Smooth muscle cell (in vitro differentiated cells): ENCODE results near the gene TSPAN17. TPM values are rescaled to one million over a fixed set of nuclear protein-coding genes. Genes with fewer than 3 reads are reported as not detected.

Experiments
- DNase-seq: peaks from one replicate; lab custom pipeline; 2025; ENCODE audit not compliant: unreplicated experiment; lab: John Stamatoyannopoulos, UW
- H2AFZ ChIP-seq: fragments of 200-600 bp; sonication (generic); 2 replicates; pipeline ENCODE4 v1.6.0; 2016; ENCODE audit warnings: antibody characterized with exemption, low read depth, mild to moderate bottlenecking
- H3F3A ChIP-seq: fragments of 200-600 bp; sonication (generic); 2 replicates; pipeline ENCODE4 v1.6.0; 2017; ENCODE audit warnings: antibody characterized with exemption, low read depth
- H3K27ac ChIP-seq: fragments of 200-600 bp; sonication (generic); 2 replicates; pipeline ENCODE4 v1.5.1; 2016; ENCODE audit warnings: low read depth, mild to moderate bottlenecking
- H3K27me3 ChIP-seq: fragments of 200-600 bp; sonication (generic); 2 replicates; pipeline ENCODE4 v1.6.1; 2016; ENCODE audit warnings: low read depth, mild to moderate bottlenecking
- H3K36me3 ChIP-seq: fragments of 200-600 bp; sonication (generic); 2 replicates; pipeline ENCODE4 v1.5.1; 2016; ENCODE audit warnings: low read depth
- H3K4me1 ChIP-seq: fragments of 200-600 bp; sonication (generic); 2 replicates; pipeline ENCODE4 v1.5.1; 2016; ENCODE audit warnings: low read depth
- H3K4me2 ChIP-seq: fragments of 200-600 bp; sonication (generic); 2 replicates; pipeline ENCODE4 v1.6.0; 2016; ENCODE audit warnings: mild to moderate bottlenecking
- H3K4me3 ChIP-seq: fragments of 200-600 bp; sonication (generic); 2 replicates; pipeline ENCODE4 v1.5.1; 2016; ENCODE audit warnings: mild to moderate bottlenecking
- H3K79me2 ChIP-seq: fragments of 200-600 bp; sonication (generic); 2 replicates; pipeline ENCODE4 v1.6.0; 2016; ENCODE audit warnings: low read depth, mild to moderate bottlenecking
- H3K9ac ChIP-seq: fragments of 200-600 bp; sonication (generic); 2 replicates; pipeline ENCODE4 v1.6.0; 2016; ENCODE audit warnings: low read depth
- H3K9me3 ChIP-seq: fragments of 200-600 bp; sonication (generic); replicated peaks from 2 replicates; pipeline ENCODE4 v1.5.1; 2016; ENCODE audit warnings: low read depth
- H4K20me1 ChIP-seq: fragments of 200-600 bp; sonication (generic); 2 replicates; pipeline ENCODE4 v1.6.0; 2016; ENCODE audit warnings: low read depth
- CTCF ChIP-seq: fragments of 200-600 bp; sonication (generic); IDR thresholded peaks from 2 replicates; pipeline ENCODE4 v1.5.1; 2017; ENCODE audit warnings: borderline replicate concordance, mild to moderate bottlenecking, antibody characterized with exemption; ENCODE audit not compliant: insufficient read depth, poor library complexity, severe bottlenecking
- WGBS: methylation state at CpG from one replicate; pipeline ENCODE4 v1.1.7; 2016; ENCODE audit warnings: low lambda C conversion rate; 5-methylcytosine and 5-hydroxymethylcytosine counted together
- polyA plus RNA-seq: library from polyadenylated mRNA; unstranded; fragments of >200 nt; fragmentation: Nextera tagmentation; extraction: Ambion mirVana; gene quantifications from 2 replicates; pipeline ENCODE4 v1.2.1, GENCODE V29; 2016
- total RNA-seq: library from RNA; depleted of rRNA; stranded (reverse); fragments of >200 nt; gene quantifications from 2 replicates; pipeline ENCODE4 v1.2.3, GENCODE V29; 2014

TSPAN17 gene
- total and polyA plus RNA-seq, 2 experiments from 2014 or later, result 29.7 to 31.0 TPM

DNA sequence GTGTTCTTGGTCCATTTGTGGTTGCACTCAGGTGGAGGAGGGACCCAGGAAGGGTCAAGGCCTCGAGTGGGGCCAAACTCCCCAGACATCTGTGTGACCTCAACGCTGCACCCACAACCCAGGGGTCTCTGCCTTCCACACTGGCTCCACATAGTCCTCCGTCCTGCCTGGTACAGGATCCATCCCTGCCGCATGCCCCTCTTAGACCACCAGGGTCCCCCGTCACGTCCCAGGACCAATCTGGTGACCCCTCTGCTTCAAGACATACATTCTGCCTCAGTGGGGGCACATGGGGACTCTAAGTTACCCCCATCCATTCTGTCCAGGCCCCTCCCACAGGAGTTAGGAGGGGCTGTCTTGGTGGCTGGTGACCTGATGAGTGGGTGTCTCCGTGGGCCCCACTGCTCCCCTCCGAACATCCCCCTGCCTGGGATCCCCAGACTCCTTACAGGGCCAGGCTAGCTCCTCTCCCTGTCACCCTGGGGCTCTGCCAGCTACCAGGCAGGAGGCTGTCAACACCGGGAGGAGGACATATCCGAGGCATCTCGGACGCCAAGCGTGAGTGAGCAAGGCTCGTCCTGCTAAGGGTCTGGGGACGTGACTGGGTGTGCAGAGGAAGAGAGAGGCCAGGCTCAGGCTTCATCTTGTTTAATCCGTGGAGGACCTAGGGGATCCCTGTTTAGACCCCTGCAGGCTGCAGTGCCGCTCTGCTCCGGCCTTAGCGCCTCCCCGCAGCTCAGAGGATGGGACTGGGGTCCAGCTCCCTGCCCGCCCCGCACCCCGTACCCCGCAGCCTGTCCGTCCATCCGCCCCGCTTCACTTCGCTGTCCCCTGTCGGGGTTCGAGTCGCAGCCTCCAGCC lies 32.3 kb downstream of the TSPAN17 start:
- H4K20me1 ChIP-seq, result no peaks in the 10 kb centered on the region
- no peak overlapping the region for H3K27ac ChIP-seq
- H3K4me2 ChIP-seq, result no peak overlapping the region
- H3F3A ChIP-seq, result no peaks in the 10 kb centered on the region
- DNase-seq, result no peak
- H3K9me3 ChIP-seq, result no peaks in the 10 kb centered on the region
- H3K9ac ChIP-seq, result no peak overlapping the region
- H3K4me3 ChIP-seq, result no peak overlapping the region
- no peak overlapping the region for H2AFZ ChIP-seq
- no peaks in the 10 kb centered on the region for H3K4me1 ChIP-seq
- no peak for TF ChIP-seq CTCF
- H3K27me3 ChIP-seq, result peaks cover 34% of the 10 kb centered on the region
- H3K79me2 ChIP-seq, result no peaks in the 10 kb centered on the region
- 74% methylated on average over 20 of the region's 31 CpGs for WGBS
- H3K36me3 ChIP-seq, result no peaks in the 10 kb centered on the region

- TF ChIP-seq CTCF, result no peak
- Histone ChIP-seq H2AFZ (no peak overlapping the region), H3K4me3 (no peak overlapping the region), H3K9ac (no peak overlapping the region), H3K27me3 (peaks cover 34% of the 10 kb centered on the region), H3K9me3 (no peaks in the 10 kb centered on the region), H3F3A (no peaks in the 10 kb centered on the region), H3K36me3 (no peaks in the 10 kb centered on the region), H3K79me2 (no peaks in the 10 kb centered on the region), H3K4me2 (no peak overlapping the region), H3K4me1 (no peaks in the 10 kb centered on the region), H4K20me1 (no peaks in the 10 kb centered on the region), H3K27ac (no peak overlapping the region)
- 40% methylated on average over 32 of the region's 33 CpGs for WGBS
- DNase-seq, result no peak
Observed at GRCh38 chr5:176680226-176680563, 32.9 kb downstream of the TSPAN17 start.

DNA sequence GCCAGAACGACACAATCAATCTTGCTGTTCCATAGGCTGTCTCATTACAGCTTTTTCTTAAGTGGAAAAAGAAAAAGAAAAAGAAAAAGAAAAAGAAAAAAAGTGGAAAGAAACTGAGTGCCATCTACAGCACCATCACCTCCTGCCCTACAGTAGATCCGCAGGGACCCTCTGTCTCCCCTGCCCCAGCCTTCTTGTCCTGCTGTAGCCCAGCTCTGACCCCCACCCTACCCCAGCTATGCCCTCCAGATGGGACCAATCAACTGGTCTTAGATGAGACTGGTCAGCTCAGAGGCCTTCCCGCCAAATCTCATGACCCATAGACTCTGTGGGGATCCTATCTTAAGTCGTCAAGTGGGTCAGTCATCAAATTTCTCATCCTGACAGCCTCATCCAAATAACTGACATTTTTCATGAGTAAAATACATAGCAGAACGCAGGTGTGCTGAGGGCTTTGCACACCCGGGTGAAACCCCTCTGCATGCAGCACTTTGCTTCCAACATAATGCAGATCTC lies 34.8 kb downstream of the TSPAN17 start:
- Histone ChIP-seq H2AFZ (no peak overlapping the region), H3K9ac (no peak overlapping the region), H3K27me3 (peaks cover 39% of the 10 kb centered on the region), H3K4me2 (no peak overlapping the region), H3K79me2 (no peaks in the 10 kb centered on the region), H3K9me3 (no peaks in the 10 kb centered on the region), H3K27ac (no peak overlapping the region), H3K36me3 (no peaks in the 10 kb centered on the region), H3F3A (no peaks in the 10 kb centered on the region), H4K20me1 (no peaks in the 10 kb centered on the region), H3K4me1 (no peaks in the 10 kb centered on the region), H3K4me3 (no peak overlapping the region)
- DNase-seq, result no peak
- TF ChIP-seq CTCF, result no peak
- 87% methylated on average over 6 of the region's 6 CpGs for WGBS

DNA sequence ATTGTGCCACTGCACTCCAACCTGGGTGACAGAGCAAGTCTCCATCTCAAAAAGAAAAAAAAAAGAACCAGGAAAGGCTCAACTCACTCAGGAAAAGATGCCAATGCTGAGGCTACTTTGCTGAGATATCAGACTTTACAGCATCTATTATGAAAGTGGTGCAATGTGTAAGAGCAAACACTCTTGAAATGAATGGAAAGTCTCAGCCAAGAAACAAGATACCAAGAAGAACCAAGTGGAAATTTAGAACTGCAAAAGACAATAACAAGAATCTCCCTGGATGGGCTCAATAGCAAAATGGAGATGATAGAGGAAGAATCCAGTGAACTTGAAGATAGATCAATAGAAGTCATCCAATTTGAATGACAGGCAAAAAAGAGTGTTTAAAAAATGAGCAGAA lies 37.7 kb downstream of the TSPAN17 start:
- no peak overlapping the region for H3K9ac ChIP-seq
- no peak for DNase-seq
- no peak overlapping the region for H2AFZ ChIP-seq
- no peaks in the 10 kb centered on the region for H3K36me3 ChIP-seq
- H3F3A ChIP-seq, result no peaks in the 10 kb centered on the region
- no peaks in the 10 kb centered on the region for H3K79me2 ChIP-seq
- no peak overlapping the region for H3K4me2 ChIP-seq
- TF ChIP-seq CTCF, result no peak
- H3K27ac ChIP-seq, result no peak overlapping the region
- H3K27me3 ChIP-seq, result peaks cover 34% of the 10 kb centered on the region
- peaks cover 7% of the 10 kb centered on the region for H3K4me1 ChIP-seq
- no peaks in the 10 kb centered on the region for H4K20me1 ChIP-seq
- no peaks in the 10 kb centered on the region for H3K9me3 ChIP-seq
- no peak overlapping the region for H3K4me3 ChIP-seq
